DND-41 (cell line): Measurements from ENCODE around the gene ENPP4.

Source experiments
- EZH2 ChIP-seq: IDR thresholded peaks from 3 replicates; pipeline ENCODE4 v1.6.1; 2012; ENCODE audit warnings: borderline replicate concordance, low read depth, mild to moderate bottlenecking, moderate library complexity, low read length, inconsistent platforms; ENCODE audit not compliant: severe bottlenecking
- TF ChIP-seq, protein P1 (sequence below): IDR thresholded peaks from 2 replicates; pipeline ENCODE4 v1.5.1; 2012; ENCODE audit warnings: borderline replicate concordance, low read length, moderate library complexity, mild to moderate bottlenecking; ENCODE audit not compliant: poor library complexity, severe bottlenecking; ENCODE audit errors: extremely low read depth

DNA sequence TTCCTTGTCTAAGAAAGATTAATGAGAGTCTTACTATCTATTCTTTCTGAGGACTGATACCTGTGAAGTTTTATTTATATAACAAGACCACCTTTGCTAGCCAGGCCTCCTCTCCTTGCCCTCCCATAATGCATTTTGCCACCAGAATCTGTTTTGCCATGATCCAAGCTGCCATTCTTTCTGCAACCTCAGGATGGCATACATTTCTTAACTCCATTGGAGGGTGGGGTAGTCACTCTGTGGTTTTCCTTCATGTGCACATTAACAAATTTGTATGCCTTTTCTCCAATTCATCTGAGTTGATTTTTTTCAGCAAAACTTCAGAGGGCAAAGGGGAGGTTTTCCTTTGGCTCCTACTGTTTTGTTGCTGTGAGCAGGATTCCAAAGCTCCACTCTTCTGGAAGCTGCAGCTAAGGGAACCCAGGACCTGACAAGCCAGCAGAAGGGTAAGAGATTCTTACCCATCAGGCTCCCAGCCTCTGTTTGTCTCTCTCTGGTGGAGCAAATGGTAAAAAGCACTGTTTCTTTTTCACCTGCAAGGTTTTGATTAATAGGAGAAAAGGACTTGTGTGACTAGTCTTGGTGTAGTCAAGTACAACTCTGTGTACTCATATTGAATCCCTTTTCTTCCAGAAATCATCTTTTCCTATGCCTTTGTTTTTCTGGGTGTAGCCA lies 26.2 kb upstream of the ENPP4 start:
- no peak for TF ChIP-seq EZH2
- TF ChIP-seq, protein P1, sequence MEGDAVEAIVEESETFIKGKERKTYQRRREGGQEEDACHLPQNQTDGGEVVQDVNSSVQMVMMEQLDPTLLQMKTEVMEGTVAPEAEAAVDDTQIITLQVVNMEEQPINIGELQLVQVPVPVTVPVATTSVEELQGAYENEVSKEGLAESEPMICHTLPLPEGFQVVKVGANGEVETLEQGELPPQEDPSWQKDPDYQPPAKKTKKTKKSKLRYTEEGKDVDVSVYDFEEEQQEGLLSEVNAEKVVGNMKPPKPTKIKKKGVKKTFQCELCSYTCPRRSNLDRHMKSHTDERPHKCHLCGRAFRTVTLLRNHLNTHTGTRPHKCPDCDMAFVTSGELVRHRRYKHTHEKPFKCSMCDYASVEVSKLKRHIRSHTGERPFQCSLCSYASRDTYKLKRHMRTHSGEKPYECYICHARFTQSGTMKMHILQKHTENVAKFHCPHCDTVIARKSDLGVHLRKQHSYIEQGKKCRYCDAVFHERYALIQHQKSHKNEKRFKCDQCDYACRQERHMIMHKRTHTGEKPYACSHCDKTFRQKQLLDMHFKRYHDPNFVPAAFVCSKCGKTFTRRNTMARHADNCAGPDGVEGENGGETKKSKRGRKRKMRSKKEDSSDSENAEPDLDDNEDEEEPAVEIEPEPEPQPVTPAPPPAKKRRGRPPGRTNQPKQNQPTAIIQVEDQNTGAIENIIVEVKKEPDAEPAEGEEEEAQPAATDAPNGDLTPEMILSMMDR, result peak; percentile 19
